ENCODE data around the gene DSCAM. TPM values are rescaled to one million over a fixed set of nuclear protein-coding genes. Genes with fewer than 3 reads are reported as not detected.

Gene DSCAM
- total RNA-seq, 4 donors from 2014 or later: 0.07 TPM; not detected in 3

DNA sequence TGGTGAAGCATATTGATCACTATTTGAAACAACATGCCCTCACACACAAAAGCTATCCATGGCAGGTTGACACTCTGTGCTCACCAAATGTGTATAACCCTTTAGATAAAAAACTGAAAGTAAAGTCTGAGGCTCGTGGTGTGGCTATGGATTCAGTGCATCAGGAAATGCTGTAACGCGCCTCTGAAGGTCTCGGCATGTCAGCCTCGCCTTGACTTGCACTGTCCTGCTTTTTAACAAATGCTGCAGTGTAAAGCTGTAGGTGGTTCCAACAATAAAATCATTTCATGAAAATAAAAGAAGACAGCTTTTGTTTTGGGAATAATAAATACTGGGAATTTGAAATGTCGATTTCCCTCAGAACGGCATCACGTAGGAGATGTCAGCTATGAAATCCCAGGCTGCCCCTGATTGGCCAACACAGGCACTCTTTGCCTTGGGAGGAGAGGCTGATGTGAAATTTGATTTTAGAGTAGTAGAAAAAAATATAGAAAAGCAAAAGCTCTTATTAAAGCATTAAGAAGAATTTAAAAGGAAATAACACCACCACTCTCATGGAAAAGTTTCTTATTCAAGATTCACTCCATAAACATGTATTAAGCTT lies 168.2 kb downstream of the DSCAM start:
- intact Hi-C loops (cut with DNase I; ENCODE audit: low total_unique reads): no loop called here
- no peak overlapping the region for H3K27ac ChIP-seq
- H3K4me1 ChIP-seq: no peaks in the 10 kb centered on the region
- H3K27me3 ChIP-seq: no peaks in the 10 kb centered on the region
- no peak overlapping the region for H3K4me3 ChIP-seq
- no peaks in the 10 kb centered on the region for H3K36me3 ChIP-seq
- no peak for DNase-seq
- TF ChIP-seq POLR2A (IDR thresholded peaks at IDR 0.05): no peak
- TF ChIP-seq, protein P1, sequence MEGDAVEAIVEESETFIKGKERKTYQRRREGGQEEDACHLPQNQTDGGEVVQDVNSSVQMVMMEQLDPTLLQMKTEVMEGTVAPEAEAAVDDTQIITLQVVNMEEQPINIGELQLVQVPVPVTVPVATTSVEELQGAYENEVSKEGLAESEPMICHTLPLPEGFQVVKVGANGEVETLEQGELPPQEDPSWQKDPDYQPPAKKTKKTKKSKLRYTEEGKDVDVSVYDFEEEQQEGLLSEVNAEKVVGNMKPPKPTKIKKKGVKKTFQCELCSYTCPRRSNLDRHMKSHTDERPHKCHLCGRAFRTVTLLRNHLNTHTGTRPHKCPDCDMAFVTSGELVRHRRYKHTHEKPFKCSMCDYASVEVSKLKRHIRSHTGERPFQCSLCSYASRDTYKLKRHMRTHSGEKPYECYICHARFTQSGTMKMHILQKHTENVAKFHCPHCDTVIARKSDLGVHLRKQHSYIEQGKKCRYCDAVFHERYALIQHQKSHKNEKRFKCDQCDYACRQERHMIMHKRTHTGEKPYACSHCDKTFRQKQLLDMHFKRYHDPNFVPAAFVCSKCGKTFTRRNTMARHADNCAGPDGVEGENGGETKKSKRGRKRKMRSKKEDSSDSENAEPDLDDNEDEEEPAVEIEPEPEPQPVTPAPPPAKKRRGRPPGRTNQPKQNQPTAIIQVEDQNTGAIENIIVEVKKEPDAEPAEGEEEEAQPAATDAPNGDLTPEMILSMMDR (IDR thresholded peaks at IDR 0.05): no peak
- H3K9me3 ChIP-seq: no peaks in the 10 kb centered on the region

DNA sequence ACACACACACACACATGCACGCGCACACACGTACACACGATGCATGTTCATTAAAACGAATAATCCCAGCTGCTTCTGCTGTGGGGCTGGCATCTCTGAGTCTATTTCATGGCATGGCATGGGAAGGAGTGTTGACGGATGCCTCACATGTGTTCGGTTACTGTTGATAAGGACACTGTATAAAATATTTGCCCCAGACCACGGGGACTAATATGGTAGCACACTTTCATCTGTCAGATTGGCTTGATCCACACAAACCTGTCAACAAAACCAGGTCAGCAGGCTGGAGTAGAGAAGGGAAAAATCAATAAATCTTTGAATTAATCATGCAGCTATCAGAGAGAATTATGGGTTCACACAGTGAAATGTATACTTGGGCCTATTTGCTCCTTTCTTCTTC lies 171.9 kb downstream of the DSCAM start:
- no peak overlapping the region for H3K27ac ChIP-seq
- H3K9me3 ChIP-seq: no peaks in the 10 kb centered on the region
- H3K36me3 ChIP-seq: no peaks in the 10 kb centered on the region
- intact Hi-C loops (cut with DNase I; ENCODE audit: low total_unique reads): no loop called here
- DNase-seq: no peak
- no peak for TF ChIP-seq POLR2A (IDR thresholded peaks at IDR 0.05)
- TF ChIP-seq, protein P1 (IDR thresholded peaks at IDR 0.05): no peak
- H3K27me3 ChIP-seq: no peaks in the 10 kb centered on the region
- H3K4me3 ChIP-seq: no peak overlapping the region
- H3K4me1 ChIP-seq: no peaks in the 10 kb centered on the region

DNA sequence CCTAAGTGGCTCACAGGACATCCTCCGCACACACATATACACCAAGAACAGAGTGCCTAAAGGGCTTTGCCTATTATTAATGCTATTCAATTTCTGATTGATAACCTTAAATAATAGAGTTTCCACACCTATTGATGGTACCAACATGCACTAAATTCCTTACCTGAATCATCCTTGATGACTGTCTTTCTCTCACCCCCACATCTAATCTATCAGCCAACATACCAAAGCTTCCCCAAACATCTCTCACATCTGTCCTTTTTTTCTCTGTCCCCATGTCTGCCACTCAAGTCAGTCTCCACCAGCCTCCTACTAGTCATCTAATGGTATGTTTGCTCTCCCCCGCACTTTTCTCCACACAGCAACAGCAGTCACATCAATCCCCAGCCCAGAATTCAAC lies 174.4 kb downstream of the DSCAM start:
- intact Hi-C loops (cut with DNase I; ENCODE audit: low total_unique reads): no loop called here
- Histone ChIP-seq H3K4me3 (no peak overlapping the region), H3K9me3 (no peaks in the 10 kb centered on the region), H3K4me1 (no peaks in the 10 kb centered on the region), H3K36me3 (no peaks in the 10 kb centered on the region), H3K27me3 (no peaks in the 10 kb centered on the region), H3K27ac (no peak overlapping the region)
- no peak for DNase-seq
- TF ChIP-seq, protein P1 (IDR thresholded peaks at IDR 0.05): no peak
- TF ChIP-seq POLR2A (IDR thresholded peaks at IDR 0.05): no peak

DNA sequence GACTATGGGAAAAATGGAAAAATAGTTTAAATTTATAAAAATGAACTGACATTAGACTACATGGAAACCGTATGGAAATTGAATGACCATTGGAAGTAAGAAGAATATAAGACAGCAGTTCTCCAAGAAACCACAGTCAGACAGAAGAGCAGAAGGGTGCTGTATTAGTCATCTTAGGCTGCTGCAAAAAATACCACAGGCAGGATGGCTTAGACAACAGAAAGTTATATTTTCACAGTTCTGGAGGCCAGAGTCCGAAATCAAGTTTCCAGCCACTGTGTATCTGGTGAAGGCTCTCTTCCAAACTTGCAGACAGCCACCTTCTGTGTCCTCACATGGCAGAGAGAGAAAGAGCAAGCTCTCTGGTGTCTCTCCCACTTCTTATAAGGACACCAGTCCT lies 175.2 kb downstream of the DSCAM start:
- intact Hi-C loops (cut with DNase I; ENCODE audit: low total_unique reads): no loop called here
- TF ChIP-seq POLR2A (IDR thresholded peaks at IDR 0.05): no peak
- TF ChIP-seq, protein P1 (IDR thresholded peaks at IDR 0.05): no peak
- H3K36me3 ChIP-seq: no peaks in the 10 kb centered on the region
- H3K27me3 ChIP-seq: no peaks in the 10 kb centered on the region
- H3K4me3 ChIP-seq: no peak overlapping the region
- no peaks in the 10 kb centered on the region for H3K9me3 ChIP-seq
- H3K27ac ChIP-seq: no peak overlapping the region
- no peaks in the 10 kb centered on the region for H3K4me1 ChIP-seq
- no peak for DNase-seq

DNA sequence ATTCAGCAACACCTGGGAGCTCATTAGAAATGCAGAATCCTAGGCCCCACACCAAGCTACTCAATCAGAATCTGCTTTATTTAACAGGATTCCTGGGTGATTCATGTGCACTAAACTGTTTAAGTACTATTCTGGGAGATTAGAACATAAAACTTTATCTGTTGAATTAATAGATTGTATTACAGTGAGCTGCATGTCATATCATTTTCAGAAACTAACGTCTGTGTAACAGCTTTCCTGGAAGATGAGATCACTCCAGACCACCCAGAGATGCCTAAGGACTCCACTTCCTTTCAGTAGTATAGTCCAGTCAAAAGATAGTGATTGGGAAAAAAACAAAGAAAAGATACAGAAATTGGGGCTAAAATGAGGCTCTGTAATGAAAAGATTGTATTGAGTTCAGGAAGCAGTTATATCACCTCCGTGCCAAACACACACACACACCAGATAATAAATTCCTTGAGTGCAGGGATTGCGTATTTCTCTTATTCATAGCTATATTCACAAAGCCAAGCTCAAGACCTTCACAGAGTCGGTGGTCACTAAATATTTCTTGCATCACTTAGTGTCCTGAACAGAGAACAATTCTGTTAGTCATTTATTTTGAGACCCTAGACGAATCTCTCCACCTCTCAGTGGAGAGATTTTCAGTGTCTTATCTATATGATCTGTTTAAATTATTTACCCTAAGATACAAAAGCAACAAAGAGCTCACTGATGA lies 178.2 kb downstream of the DSCAM start:
- Histone ChIP-seq H3K4me1 (no peaks in the 10 kb centered on the region), H3K4me3 (no peak overlapping the region), H3K36me3 (no peaks in the 10 kb centered on the region), H3K27me3 (no peaks in the 10 kb centered on the region), H3K9me3 (no peaks in the 10 kb centered on the region), H3K27ac (no peak overlapping the region)
- no peak for DNase-seq
- intact Hi-C loops (cut with DNase I; ENCODE audit: low total_unique reads): no loop called here
- TF ChIP-seq, protein P1 (IDR thresholded peaks at IDR 0.05): no peak
- TF ChIP-seq POLR2A (IDR thresholded peaks at IDR 0.05): no peak

All from uterus (tissue), 4 donors.